Neural progenitor cell (in vitro differentiated cells): Measurements from ENCODE around the gene RELN.

ENCODE experiments used
- CTCF ChIP-seq: fragments of 200-600 bp; sonication (generic); IDR thresholded peaks from 2 replicates; pipeline ENCODE4 v1.5.1; 2017; ENCODE audit warnings: antibody characterized with exemption, mild to moderate bottlenecking
- EZH2phosphoT487 ChIP-seq: fragments of 200-600 bp; sonication (generic); IDR thresholded peaks from 2 replicates; pipeline ENCODE4 v1.6.1; 2017; ENCODE audit warnings: antibody characterized with exemption

- TF ChIP-seq EZH2phosphoT487 (no peak), CTCF (no peak)
Measured at GRCh38 chr7:103560136-103560535, 429.3 kb downstream of the RELN start.
